Measurements from ENCODE around the gene DOK3. TPM values are rescaled to one million over a fixed set of nuclear protein-coding genes. Genes with fewer than 3 reads are reported as not detected.
A peak's percentile ranks its signal among the peaks of the same experiment; 100 is the strongest.

The DOK3 gene
- total RNA-seq, 1 donor from 2014 or later: 16.3 TPM

- Histone ChIP-seq H3K27me3 (ENCODE audit: insufficient read depth, low read length) (no peaks in the 10 kb centered on the region), H4K20me1 (ENCODE audit: insufficient read depth, low read length) (peaks cover 55% of the 10 kb centered on the region), H3K4me1 (ENCODE audit: insufficient read depth, low read length) (no peaks in the 10 kb centered on the region), H3K4me2 (ENCODE audit: low read length) (no peak overlapping the region), H2AFZ (ENCODE audit: low read depth, low read length) (no peak overlapping the region), H3K27ac (ENCODE audit: low read depth, low read length) (no peak overlapping the region), H3K4me3 (ENCODE audit: insufficient read depth, low read depth, low read length) (no peak overlapping the region), H3K9ac (ENCODE audit: low read length) (no peak overlapping the region), H3K36me3 (ENCODE audit: insufficient read depth, low read length) (peaks cover 27% of the 10 kb centered on the region), H3K79me2 (ENCODE audit: insufficient read depth, low read length) (peaks cover 8% of the 10 kb centered on the region), H3K9me3 (ENCODE audit: insufficient read depth, low read depth, low read length) (no peaks in the 10 kb centered on the region)
- Mint-ChIP-seq H3K9me3 (ENCODE audit: unreplicated experiment) (no peaks in the 10 kb centered on the region), H3K36me3 (ENCODE audit: low read depth, unreplicated experiment) (peaks cover 15% of the 10 kb centered on the region), H3K4me3 (ENCODE audit: unreplicated experiment) (no peak overlapping the region), H3K27ac (ENCODE audit: unreplicated experiment) (no peak overlapping the region), H3K27me3 (ENCODE audit: low read depth, unreplicated experiment) (no peaks in the 10 kb centered on the region), H3K4me1 (ENCODE audit: low read depth, unreplicated experiment) (peaks cover 4% of the 10 kb centered on the region)
- TF ChIP-seq EZH2 (IDR thresholded peaks at IDR 0.05; ENCODE audit: insufficient read depth, low read length) (no peak), CTCF (IDR thresholded peaks at IDR 0.05; ENCODE audit: insufficient read depth, low read depth, low read length) (no peak)
- DNase-seq (ENCODE audit: low read depth) (no peak), FAIRE-seq (no peak)
Observed at GRCh38 chr5:177524539-177524900, 14.9 kb upstream of the DOK3 start.

GRCh38 chr5:177523711-177524538, 14.3 kb upstream of the DOK3 start:
- no peak for DNase-seq (ENCODE audit: low read depth)
- Histone ChIP-seq H3K4me1 (ENCODE audit: insufficient read depth, low read length) (peaks cover 3% of the 10 kb centered on the region), H3K9ac (ENCODE audit: low read length) (no peak overlapping the region), H3K9me3 (ENCODE audit: insufficient read depth, low read depth, low read length) (no peaks in the 10 kb centered on the region), H3K79me2 (ENCODE audit: insufficient read depth, low read length) (peaks cover 14% of the 10 kb centered on the region), H3K36me3 (ENCODE audit: insufficient read depth, low read length) (peaks cover 30% of the 10 kb centered on the region), H3K27me3 (ENCODE audit: insufficient read depth, low read length) (no peaks in the 10 kb centered on the region), H3K27ac (ENCODE audit: low read depth, low read length) (no peak overlapping the region), H3K4me3 (ENCODE audit: insufficient read depth, low read depth, low read length) (no peak overlapping the region), H2AFZ (ENCODE audit: low read depth, low read length) (no peak overlapping the region), H3K4me2 (ENCODE audit: low read length) (no peak overlapping the region), H4K20me1 (ENCODE audit: insufficient read depth, low read length) (peaks cover 49% of the 10 kb centered on the region)
- TF ChIP-seq CTCF (IDR thresholded peaks at IDR 0.05; ENCODE audit: insufficient read depth, low read depth, low read length): no peak
- TF ChIP-seq EZH2 (IDR thresholded peaks at IDR 0.05; ENCODE audit: insufficient read depth, low read length): no peak
- no peak for FAIRE-seq
- no peaks in the 10 kb centered on the region for H3K27me3 Mint-ChIP-seq (ENCODE audit: low read depth, unreplicated experiment)
- no peaks in the 10 kb centered on the region for H3K9me3 Mint-ChIP-seq (ENCODE audit: unreplicated experiment)
- no peak overlapping the region for H3K27ac Mint-ChIP-seq (ENCODE audit: unreplicated experiment)
- H3K36me3 Mint-ChIP-seq (ENCODE audit: low read depth, unreplicated experiment): peaks cover 15% of the 10 kb centered on the region
- no peak overlapping the region for H3K4me3 Mint-ChIP-seq (ENCODE audit: unreplicated experiment)
- H3K4me1 Mint-ChIP-seq (ENCODE audit: low read depth, unreplicated experiment): no peaks in the 10 kb centered on the region

- no peak overlapping the region for H3K4me2 ChIP-seq (ENCODE audit: low read length)
- H3K9ac ChIP-seq (ENCODE audit: low read length): no peak overlapping the region
- Mint-ChIP-seq H3K27ac (ENCODE audit: unreplicated experiment) (peak overlapping the region; percentile 81), H3K36me3 (ENCODE audit: low read depth, unreplicated experiment) (peaks cover 15% of the 10 kb centered on the region), H3K9me3 (ENCODE audit: unreplicated experiment) (no peaks in the 10 kb centered on the region), H3K4me3 (ENCODE audit: unreplicated experiment) (peak overlapping the region; percentile 74), H3K4me1 (ENCODE audit: low read depth, unreplicated experiment) (no peaks in the 10 kb centered on the region), H3K27me3 (ENCODE audit: low read depth, unreplicated experiment) (no peaks in the 10 kb centered on the region)
- H2AFZ ChIP-seq (ENCODE audit: low read depth, low read length): no peak overlapping the region
- TF ChIP-seq EZH2 (IDR thresholded peaks at IDR 0.05; ENCODE audit: insufficient read depth, low read length): no peak
- no peak for TF ChIP-seq CTCF (IDR thresholded peaks at IDR 0.05; ENCODE audit: insufficient read depth, low read depth, low read length)
- no peaks in the 10 kb centered on the region for H3K27me3 ChIP-seq (ENCODE audit: insufficient read depth, low read length)
- FAIRE-seq: no peak
- no peak for DNase-seq (ENCODE audit: low read depth)
- no peak overlapping the region for H3K4me3 ChIP-seq (ENCODE audit: insufficient read depth, low read depth, low read length)
- no peak overlapping the region for H3K27ac ChIP-seq (ENCODE audit: low read depth, low read length)
- no peaks in the 10 kb centered on the region for H3K9me3 ChIP-seq (ENCODE audit: insufficient read depth, low read depth, low read length)
- peaks cover 22% of the 10 kb centered on the region for H3K36me3 ChIP-seq (ENCODE audit: insufficient read depth, low read length)
- H3K79me2 ChIP-seq (ENCODE audit: insufficient read depth, low read length): peaks cover 22% of the 10 kb centered on the region
- H4K20me1 ChIP-seq (ENCODE audit: insufficient read depth, low read length): peaks cover 29% of the 10 kb centered on the region
- peaks cover 8% of the 10 kb centered on the region for H3K4me1 ChIP-seq (ENCODE audit: insufficient read depth, low read length)
Observed at GRCh38 chr5:177520916-177521513, 11.4 kb upstream of the DOK3 start.
